Right lung (tissue), 5 donors: ENCODE measurements around the gene SLC25A31. TPM values are rescaled to one million over a fixed set of nuclear protein-coding genes. Genes with fewer than 3 reads are reported as not detected.

Experiments
- DNase-seq, 2 donors: peaks; one replicate each; pipeline ENCODE4 v3.0.0-alpha.2; 2013
- polyA plus RNA-seq, 5 donors: library from polyadenylated mRNA; unstranded; fragments of 120-200 nt; gene quantifications; one replicate each; pipeline versions ENCODE4 v1.2.1 to v1.2.3, GENCODE V29; 2013; ENCODE audit warnings: inconsistent platforms in 1 of 5, low replicate concordance in 1 of 5; ENCODE audit not compliant: insufficient read length in 5 of 5, insufficient read depth in 1 of 5

Gene SLC25A31
- polyA plus RNA-seq, 5 donors, result not detected

DNA sequence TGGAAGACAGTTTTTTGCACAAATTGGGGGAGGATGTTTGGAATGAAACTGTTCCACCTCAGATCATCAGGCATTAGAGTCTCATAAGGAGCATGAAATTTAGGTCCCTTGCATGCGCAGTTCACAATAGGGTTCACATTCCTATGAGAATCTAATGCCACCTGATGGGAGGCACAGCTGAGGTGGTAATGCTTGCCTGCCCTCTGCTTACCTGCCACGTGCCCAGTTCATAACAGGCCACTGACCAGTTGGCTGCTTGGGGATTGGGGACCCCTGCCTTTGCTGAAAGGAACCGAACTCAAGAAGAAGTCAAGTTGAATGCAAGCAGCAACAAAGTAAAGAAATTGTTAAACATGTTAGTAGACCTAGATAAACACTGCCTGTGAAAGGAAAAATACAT, 47.3 kb downstream of the SLC25A31 start:
- no peak for DNase-seq

DNA sequence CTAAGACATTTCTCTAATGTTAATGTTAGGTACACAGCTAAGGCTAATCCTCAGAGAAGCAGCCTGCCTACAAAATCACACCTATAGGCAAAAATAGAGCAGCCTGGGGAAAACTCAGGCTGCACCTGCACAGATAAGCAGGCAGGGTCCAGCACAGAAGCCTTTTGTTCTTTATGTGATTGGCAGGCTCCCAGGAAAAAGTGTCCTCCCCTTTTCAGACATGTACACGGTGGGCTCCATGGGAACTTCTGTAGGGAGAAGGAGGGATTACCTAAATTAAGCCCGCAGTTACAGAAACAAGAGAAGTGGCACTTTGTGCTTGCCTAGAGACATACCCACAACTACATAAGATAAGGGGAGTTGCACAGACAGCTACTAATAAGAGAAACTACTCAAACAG, 47.9 kb downstream of the SLC25A31 start:
- no peak for DNase-seq

DNA sequence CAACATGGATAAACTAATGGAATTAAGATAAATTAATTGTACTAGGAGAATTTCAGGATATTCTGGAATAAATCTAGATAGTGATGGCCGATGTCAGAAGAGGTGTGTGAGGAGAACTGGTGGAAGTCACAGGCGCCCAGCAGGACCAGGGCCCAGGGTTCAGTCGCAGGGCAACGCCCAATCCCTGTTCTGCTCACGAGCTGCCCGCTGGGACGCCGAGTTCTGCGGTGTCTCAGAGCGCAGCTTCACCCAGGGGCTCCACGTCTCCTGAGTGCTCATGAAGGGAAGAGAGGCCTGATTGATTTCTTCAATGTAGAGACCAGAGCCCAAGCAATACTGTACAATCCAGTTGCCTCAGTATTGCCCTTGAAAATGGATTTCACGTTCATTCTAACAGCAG, 50.4 kb downstream of the SLC25A31 start:
- no peak for DNase-seq

DNA sequence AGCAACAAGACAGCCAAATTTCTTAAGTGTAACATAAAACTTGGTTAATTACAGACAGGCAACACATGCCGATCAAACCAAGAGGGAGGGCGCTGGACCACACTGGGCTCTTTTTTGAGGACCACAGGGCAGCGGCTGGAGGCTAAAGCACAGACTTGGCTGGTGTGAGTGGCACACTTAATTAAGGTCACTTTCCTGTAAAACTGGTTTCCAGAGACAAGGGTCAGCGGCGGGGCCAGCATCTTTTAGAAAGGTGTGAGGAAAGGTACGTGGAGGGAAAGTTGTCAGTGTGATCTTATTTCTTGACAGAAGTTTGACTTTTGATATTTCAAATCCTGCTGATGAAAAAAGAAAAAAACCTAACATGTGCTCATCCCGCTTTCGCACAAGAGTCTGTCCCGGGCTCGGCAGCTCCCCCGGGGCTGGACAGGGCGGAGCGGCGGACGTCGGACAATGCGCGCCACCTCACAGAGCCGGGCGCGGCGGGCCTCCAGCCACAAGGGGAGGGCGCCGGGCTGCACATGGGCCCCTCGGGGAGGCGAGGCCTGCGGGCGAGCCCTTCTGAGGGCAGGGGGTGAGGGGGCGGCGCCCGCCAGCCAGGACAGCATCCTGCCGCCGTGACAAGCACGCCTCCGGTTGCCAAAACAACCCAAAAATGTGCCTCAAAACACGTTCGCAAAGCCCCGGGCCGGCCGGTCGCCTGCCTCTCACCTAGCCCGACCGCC, 51.3 kb downstream of the SLC25A31 start:
- peak in 1 of 2 donors; percentile 54 for DNase-seq

DNA sequence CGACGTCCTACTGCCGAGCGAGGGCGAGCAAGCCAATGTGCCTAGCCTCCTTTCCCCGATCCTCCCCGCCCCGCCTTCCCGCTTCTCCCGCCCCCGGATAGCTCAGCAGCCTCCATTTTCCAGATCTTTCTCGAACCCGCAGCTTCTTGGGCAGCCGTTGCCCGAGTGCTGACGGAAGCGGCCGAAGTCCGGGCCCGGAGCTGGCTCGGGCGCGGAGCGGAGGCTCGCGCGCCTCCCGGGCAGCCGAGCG, 51.8 kb downstream of the SLC25A31 start:
- DNase-seq, result no peak

DNA sequence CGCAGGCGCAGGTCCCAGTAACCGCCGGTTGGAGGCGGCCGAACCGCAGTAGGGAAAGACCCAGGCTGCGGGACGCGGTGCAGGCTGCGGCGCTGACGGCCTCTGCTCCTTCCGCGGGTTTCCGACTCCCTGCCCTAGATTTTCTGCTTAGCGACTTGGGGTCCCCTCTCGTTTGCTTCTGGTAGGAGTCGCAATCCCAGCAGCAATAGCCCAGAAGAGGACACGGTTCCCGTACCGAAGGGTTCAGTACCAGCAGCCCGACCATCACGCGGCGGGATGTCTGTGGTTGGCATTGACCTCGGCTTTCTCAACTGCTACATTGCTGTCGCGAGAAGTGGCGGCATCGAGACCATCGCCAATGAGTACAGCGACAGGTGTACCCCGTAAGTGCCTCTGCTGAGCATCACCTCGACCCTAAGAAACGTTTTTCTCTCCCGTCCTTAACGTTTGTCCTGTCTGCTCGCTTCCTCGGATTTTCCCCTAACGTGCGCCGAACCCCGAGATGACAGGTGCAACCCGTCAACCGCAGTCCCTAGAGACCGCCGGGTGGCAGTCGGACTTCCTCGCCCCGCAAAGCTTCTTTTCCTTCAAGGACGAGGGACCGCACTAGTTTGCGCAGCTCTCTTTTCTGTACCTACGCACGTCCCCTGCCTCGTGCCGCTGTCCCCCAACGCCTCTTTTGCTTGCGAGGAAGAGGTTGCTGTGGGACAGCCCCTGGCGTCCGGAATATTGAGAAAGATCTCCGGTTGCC, 52.2 kb downstream of the SLC25A31 start, which contains the start of gene HSPA4L:
HSPA4L (plus strand) TSS at position 48 of the 751 bp plus-strand sequence; CDS start at position 277, 229 bp downstream.
- DNase-seq, result peak; percentile 88 to 89

DNA sequence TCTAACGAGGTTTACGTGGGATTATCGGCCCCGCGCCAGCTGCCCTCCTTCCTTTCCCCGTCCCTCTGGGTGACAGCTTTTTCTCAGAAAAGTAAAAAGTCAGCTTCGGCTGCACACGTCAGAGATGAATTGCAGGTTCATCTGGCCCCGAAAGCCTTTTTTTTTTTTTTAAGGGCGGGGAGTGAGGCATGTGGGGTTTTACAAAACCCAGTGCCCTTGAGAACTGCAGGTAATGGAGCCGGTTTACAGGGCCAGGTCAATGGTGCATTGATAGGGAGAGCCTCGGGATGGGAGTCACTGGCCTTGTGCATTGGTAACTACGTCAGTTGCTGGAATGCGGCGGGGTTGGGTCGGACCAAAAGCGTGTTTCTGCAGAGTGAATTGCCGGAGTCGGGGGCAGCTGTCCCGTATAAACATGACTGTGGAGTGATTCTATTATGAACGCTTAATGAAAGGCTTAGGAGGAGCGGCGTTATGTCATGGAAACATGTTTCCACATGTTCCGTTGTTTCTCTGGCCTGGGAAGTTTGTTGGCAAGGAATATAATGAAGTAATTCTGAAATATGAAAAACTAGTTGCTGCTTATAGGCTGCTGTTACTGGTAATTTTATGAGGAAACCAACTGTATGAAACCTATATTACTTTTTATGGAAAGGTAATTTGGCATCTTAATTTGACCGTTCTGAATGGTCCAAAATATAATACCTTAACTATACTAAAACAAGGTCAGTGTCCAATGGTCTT, 53.0 kb downstream of the SLC25A31 start:
- peak; percentile 77 to 84 for DNase-seq

DNA sequence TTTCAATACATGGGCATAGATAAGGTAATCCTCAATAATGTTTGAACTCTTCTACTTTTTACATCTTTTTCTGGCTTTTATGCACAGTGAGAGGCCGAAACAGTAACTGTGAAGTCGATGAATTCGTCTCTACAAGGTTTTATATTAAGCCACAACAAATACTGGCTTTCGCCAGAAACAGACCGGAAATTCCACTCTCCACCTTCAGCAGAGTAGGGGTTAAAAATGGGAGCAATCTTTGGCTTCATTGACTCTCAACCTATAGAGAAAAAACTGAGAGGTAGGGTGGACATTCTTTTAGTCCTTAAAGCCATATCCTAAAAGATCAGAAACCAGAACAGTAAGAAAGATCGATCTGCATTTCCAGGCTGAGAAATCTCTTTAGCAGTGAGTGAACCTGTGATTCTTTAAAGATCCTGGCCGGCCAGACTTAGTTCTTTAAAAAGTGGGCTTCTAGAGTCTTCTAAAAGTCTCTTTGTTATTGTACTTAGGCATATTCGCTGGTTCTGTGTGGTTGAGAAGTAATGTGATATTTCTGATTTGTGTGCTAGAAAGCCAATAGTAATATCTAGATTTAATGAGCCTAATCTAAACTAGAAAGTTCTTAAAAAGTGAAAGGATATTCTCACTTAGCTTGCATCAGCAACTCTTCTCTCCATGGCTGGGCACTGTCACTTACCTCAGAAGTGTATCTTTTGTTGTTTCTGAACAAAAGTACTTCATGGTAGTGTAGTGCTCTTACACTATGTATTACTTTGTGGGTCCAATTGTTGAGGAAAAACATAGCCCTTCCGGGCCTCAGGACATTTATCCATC, 54.0 kb downstream of the SLC25A31 start:
- no peak for DNase-seq

DNA sequence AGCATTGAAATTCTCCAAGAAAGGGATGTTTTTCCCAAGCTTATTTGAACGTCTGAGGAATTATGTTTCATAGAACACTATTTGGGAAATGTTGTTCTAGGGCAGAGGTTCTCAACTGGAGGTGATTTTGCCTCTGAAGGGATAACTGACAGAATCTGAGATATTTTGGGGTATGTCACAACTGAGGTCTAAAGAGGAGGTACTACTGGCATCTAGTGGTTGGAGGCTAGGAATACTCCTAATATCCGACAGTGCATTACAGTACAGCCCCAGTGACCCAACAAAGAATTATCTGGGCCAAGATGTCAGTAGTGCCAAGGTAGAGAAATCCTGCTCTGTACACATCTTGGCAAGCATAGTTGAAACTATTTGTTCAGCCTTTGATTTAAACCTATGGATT, 58.3 kb downstream of the SLC25A31 start:
- DNase-seq, result no peak

DNA sequence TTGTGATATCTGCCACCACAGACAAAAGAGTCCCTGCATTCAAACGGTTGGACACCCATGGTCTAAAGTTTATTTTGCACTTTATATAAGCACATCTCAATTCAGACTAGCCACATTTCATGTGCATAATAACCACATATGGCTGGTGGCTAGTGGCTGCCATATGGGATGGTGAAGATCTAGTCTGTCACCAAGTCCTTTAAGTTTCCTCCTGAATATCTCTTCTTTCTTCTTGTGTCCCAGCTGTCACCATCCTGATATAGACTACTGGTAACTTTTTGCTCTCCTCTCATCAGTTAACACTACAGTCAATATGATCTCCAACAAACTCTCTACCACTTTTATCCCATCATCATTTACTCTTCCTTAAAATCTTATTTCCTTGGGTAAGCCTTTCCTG, 61.2 kb downstream of the SLC25A31 start:
- no peak for DNase-seq

DNA sequence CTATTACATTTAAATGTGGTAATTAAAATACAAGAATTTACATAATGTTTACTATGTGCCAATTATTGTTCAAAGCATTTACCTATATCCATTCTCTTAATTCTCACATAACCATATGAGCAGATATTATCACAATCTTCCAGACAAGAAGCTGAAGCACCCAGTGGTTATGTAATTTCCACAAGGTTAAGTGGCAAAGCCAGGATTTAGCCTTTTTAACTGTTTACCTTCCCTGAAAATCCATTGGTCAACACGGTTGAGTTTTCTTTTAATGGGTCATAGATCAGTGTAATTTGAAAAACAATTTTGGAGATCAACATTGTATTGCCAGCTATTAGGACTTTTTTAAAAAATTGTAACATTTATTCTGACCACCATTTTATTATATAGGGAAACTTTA, 63.3 kb downstream of the SLC25A31 start:
- no peak for DNase-seq

DNA sequence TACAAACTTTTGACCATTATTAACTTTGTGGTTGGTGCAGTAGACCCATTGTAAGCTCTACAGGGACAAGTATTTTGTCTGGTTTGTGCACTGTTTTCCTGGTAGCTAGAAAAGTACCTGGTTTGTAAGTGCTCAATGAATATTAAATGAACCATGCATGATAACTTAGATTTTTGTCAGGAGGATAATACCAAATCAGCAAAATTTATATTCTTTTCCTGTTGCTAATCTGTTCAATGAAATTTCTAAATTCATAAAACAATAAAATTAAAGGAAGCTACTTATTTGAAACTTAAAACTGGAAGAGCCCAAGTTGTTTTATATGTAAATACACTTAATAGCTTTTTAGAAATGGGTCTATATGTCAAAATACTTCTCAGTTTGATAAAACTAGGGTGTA, 69.5 kb downstream of the SLC25A31 start:
- no peak for DNase-seq

DNA sequence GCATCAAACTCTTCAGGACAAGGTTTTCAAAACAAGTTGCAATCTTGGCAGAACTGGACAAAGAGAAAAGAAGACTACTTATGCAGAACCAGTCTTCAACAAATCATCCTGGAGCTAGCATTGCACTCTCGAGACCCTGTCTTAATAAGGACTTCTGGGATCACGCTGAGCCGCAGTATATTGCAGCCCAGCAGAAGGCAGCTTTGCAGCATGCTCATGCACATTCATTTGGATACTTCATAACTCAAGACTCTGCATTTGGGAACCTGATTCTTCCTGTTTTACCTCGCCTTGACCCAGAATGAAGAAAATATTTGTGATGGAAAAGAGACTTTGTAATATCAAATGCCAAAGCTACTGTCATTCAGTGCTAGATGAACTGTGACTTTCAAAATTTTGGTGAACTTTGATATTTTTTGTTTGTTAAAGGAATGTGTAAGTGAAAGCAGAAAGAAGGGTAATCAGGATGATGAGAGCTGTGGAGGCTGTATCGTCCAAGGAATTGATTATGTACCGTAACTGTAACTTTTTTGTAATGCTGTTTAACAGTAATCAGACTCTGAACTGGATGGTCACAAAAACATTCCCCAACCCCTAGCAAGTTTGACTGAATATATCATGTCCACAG, 79.1 kb downstream of the SLC25A31 start:
- DNase-seq, result peak in 1 of 2 donors; percentile 9

DNA sequence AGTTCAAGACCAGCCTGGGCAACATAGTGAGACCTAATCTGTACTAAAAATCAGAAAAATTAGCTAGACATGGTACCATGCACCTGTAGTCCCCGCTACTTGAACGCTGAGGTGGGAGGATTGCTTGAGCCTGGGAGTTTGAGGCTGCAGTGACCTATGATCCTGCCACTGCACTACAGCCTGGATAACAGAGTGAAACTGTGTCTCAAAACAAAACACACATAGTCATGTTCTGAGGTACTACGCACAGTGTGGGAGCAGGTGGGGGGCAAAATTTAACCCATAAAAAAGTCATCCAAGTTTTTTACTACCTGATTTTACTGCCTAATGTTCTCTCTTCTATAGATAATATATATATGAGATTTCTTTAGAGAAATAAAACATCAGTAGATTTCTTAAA, 80.4 kb downstream of the SLC25A31 start:
- no peak for DNase-seq

DNA sequence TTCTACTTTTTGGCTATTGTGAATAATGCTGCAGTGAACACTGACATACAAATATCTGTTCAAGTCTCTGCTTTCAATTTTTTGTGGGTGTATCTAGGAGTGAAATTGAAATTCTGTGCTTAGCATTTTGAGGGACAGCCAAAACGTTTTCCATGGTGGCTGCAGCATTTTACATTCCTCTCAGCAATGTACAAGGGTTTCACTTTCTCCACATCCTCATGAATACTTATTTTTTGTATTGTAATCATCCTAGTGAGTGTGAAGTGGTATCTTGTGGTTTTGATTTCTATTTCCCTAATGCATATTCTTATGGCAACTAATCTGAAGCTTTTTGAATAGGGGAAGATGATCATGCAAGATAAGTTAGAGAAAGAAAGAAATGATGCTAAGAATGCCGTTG, 92.2 kb downstream of the SLC25A31 start:
- no peak for DNase-seq

Other genes starting within 250 kb of the SLC25A31 start
- 10 to 100 TPM; 22.8 to 42.3 (median 35.5) TPM for gene INTU, start 97.4 kb upstream of the SLC25A31 start, polyA plus RNA-seq
- 100 to 1,000 TPM in 1 of 5 donors, 1 to 10 TPM in 4; 5.9 to 244 (median 6.2) TPM for gene HSPA4L, start 51.9 kb downstream of the SLC25A31 start, polyA plus RNA-seq
- gene PLK4, start 150.5 kb downstream of the SLC25A31 start, polyA plus RNA-seq, result 10 to 100 TPM; 14.7 to 43.2 (median 24.0) TPM
- gene MFSD8, start 234.8 kb downstream of the SLC25A31 start, polyA plus RNA-seq, result 10 to 100 TPM; 25.2 to 40.6 (median 28.2) TPM
- gene ABHD18, start 235.0 kb downstream of the SLC25A31 start, polyA plus RNA-seq, result 10 to 100 TPM; 12.2 to 19.7 (median 16.9) TPM